ENCODE data around the gene NGFR.

The NGFR gene, protein sequence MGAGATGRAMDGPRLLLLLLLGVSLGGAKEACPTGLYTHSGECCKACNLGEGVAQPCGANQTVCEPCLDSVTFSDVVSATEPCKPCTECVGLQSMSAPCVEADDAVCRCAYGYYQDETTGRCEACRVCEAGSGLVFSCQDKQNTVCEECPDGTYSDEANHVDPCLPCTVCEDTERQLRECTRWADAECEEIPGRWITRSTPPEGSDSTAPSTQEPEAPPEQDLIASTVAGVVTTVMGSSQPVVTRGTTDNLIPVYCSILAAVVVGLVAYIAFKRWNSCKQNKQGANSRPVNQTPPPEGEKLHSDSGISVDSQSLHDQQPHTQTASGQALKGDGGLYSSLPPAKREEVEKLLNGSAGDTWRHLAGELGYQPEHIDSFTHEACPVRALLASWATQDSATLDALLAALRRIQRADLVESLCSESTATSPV

DNA sequence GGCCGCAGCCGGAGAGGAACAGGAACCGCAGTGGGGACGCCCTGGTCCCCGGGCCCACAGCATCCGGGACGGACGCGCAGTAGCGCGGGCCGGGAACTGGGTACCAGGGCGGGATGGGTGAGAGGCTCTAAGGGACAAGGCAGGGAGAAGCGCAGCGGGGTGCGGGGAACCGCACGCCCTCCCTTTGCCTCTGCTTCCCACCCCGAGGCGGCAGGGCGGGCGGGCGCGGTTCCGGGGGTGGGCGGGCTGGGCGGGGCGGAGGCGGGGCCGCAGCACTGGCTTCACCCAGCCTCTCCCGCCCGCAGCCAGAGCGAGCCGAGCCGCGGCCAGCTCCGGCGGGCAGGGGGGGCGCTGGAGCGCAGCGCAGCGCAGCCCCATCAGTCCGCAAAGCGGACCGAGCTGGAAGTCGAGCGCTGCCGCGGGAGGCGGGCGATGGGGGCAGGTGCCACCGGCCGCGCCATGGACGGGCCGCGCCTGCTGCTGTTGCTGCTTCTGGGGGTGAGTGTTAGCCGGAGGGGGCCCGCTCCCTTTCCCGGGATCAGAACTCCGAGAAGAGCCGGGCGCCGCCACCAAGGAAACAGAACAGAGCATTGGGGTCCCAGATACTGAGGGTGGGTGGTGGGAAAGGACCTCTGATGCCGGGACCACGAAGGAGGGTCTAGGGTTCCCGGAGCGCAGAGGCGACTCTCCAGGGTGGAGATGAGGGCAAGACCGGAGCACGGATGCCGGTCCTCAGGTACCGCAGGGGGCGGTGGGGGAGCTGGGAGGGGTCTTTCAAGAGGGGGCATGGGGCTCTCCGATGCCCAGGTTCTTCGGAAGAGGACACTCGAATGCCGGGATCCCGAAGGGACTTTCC is at the start of gene NGFR:
TSS of gene NGFR (plus strand) at position 308 of the 856 bp plus-strand sequence. CDS start at position 433, 125 bp downstream.
- DNase-seq: peak; percentile 66

DNA sequence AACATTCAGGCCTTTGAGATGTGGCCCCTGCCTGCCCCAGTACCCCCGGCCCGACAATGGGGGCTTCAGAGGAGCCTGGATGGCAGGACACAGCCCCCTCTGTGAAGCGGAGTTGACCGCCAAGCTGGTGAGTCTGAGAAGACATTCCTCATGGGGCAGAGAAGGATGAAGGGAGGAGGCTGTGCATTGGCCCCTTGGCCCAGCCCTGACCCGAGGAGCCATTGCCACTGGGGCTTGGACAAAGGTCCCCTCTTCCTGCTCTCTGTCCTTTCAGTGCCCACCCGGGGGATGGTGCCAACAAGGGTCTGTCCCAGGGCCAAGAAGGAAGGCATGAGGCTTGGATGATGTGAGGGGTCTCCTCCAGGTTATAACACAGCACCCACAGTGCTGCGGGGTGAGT is 49.5 kb upstream of the NGFR start:
- no peak for DNase-seq

DNA sequence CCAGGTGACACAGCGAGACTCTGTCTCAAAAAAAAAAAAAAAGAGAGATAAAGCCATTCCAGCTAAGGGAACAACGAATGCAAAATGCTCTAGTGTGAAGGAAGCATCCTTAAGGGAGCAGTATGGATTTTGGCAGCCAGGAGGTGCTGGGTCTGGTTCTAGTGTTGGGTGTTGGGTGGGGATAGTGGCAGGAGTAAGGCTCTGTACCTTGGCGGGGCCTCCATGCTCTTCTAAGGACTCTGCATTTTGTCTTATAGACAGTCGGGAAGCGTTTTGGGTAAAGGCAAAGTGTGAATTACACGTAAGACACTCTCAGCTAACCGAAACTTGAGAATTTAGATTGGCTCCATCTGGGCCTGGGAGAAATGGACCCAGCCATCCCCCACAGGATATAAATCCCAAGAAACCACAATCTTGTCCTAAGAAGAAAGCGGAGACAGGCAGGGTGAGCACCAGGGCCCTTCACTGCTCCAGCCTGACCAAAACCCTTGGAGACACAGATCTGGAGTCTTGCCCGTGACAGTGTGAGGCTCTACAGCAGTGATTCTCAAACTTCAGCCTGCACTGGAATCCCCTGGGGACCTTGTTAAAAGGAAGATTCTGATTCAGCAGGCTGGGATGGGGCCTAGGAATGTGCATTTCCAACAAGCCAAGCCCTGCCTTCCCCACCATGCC is 47.3 kb upstream of the NGFR start:
- DNase-seq: no peak

DNA sequence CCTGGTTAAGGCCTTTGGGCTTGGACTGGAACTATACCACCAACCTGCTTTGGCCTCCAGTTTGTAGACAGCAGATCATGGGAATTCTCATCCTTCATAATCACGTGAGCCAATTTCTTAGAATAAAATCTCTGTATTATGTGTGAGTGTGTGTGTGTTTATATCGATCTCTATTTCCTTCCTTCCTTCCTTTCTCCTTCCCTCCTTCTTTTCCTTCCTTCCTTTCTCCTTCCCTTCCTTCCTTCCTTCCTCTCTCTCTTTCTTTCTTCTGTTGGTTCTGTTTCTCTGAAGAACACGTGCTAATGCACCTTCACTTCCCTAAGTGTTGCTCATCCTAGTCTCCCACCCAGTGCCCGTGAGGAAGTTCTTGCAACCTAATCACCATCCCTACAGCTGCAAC is 44.9 kb upstream of the NGFR start:
- no peak for DNase-seq

DNA sequence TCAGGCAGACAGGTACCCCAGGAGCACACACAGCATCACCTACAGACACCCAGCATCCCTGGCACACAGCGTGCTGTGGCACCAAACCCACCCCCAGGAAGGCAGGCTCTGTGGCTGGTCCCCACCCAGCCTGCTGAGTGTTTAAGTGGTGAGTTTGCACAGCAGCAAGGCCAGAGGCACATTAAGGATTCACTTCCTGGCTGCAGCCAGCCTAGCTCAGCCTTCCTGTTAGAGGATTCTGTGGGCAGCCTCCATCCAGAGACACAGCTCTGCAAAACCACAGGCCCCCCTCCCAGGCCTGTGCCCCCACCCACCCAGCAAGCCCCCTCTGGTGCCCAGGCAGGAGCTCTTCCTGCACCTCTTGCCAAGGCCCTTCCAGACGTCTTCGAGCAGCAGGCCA is 44.4 kb upstream of the NGFR start:
- DNase-seq: no peak

DNA sequence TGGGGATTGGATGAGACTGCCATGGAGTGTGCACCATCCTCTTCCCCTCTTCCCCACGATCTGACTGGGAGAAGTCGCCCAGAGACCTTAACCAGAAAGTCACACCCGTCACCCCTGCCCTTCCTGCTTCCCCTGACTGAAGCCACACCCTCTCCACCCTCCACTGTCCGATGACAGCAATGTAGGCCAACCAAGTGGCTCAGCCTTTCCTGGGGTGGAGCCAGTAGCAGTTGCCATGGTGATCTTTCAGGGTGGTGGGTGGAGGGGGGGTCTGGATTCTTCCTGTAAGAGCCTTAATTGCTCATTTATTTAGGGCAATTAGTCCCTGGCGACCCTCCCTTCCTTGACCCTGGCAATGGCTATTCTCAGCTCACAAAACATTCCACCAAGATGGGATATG is 42.9 kb upstream of the NGFR start:
- DNase-seq: no peak

DNA sequence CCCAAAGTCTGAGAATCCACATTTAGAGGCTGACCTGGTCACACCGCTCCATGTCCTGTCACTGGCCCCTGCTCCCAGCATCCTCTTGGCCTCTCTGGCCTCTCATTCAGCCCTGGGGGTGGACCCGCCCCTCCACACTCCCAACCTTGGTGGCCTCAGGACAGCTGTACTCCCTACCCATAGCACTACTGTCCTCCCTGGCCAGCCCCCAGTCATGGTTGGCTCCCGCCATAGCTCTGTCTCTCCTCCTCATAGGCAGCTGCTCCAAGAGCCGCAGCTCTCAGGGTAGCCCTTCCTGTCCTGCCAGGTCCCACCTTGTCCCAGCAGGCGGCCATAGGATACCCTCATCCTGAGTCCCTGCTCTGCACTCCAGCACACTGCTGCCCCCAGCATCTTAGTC is 42.4 kb upstream of the NGFR start:
- no peak for DNase-seq

DNA sequence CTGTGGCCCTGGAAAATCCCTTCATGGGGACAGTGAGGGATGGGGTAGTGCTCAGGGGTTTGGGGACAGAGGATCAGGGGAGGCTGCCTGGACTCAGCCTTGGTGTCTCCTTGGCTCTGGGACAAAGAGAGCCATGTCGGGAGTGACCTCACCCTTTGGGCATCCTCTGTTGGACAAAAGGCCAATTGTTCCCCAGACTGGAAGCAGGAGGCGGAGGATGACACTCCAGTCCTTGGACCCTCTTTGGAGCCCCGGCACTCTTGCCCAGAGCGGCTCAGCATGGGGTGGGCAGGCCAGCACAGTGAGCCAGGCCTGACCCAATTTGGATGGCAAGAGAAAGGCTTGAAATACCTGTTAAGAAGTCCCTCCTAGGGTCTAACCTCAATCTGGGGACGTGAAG is 41.0 kb upstream of the NGFR start:
- no peak for DNase-seq

DNA sequence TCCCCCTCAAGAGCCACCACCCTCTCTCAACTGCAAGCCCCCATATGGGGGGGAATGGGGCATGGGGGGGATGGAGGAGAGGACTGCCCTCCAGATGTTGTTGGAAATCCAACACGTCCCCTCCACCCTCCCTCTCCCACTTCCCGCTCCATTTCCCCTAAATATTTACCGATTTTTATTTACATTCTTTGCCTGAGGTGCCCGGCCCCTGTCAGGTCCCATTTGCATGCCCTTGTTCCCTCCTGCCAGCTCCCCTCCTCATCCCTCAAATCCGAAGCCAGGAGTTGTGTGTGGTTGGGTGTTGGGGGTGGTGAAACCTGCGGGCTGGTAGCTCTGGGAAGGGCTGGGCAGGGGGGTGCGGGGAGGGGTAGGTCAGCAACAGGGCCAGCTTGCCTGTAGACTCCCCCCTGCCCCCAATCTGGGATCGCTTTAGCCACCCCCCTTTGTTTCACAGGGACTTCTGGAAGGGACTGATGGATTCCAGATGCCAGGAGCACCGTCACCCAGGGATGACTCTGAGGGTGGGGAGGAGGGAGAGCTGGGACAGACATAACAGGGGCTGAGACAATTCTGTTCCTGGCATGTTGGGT is 39.7 kb upstream of the NGFR start:
- DNase-seq: no peak

DNA sequence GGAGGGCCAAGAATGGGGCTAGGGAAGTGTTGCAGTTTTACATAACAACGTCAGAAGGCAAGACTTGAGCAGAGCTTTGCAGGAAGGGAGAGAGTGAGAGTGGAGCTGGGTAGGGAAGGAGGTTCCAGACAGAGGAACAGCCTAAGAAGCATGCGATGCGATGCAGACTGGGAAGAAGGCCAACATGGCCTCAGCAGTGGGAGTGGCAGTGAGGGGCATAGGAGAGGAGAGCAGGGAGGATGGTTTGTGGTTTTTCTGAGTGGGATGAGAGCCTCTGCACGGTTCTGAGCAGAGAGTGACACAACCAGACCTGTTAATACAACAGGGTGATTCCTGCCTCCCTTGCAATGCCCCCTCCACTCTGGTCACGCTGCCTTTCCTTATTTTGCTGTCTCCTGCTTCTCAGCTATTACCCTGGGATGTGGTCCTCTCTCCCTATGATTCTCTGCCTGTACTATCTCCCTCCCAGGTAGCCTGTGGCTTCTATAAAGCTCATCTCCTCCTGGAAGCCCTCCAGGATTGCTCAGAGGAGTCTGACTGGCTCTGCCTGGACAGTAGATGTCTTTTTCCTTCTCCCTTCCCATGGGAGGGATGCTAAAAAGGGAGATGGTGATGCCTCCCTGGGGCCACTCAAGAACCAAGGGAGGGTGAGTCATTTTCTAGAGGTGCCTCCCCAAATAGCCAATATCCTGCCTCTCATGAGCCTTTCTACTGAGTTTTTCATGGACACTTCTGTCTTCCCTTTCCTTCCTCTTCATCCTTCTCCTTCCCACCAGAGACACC is 38.7 kb upstream of the NGFR start:
- peak; percentile 33 for DNase-seq

DNA sequence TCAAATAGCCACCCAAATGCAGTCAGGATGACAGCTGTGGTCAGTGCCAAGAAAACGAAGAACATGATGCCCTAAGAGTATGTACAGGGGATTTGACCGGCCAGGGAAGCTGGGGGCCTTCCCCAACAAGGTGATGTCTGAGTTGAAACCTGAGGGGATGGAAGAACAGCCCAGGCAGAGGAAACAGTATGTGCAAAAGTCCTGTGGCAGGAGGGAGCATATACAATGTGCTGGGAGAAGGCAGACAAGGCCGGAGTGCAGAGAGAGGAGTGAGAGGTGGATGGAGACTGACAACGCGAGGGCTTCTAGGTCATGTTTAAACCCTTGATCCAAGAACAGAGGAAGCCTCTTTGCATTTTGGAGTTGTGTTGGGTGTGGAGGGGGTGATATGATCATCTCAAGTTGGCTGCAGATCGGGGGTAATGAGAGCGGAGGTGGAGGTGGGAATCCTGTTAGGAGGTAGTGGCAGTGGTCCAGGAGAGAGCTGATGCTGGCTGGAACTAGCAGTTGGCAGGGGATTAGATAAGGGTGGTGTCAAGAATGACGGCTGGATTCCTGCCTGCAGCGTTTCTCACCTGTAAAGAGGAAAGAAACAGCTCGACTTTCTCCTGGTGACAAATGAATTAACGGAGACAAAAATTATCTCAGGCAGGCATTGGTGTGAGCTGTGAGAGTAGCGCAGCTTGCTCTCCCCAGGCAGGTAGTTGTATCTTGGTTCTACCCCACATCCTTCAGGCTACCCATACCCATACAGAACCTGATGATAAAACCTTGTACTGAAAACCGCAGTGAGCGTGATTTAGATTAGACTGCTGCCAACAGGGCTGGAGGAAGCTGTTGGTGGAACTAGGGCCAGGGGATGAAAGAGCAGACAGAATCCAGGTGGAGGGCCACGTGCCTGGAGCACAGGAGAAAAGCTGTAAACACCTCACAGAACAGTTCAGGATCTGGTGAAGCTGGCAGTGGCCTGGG is 37.2 kb upstream of the NGFR start:
- DNase-seq: no peak

DNA sequence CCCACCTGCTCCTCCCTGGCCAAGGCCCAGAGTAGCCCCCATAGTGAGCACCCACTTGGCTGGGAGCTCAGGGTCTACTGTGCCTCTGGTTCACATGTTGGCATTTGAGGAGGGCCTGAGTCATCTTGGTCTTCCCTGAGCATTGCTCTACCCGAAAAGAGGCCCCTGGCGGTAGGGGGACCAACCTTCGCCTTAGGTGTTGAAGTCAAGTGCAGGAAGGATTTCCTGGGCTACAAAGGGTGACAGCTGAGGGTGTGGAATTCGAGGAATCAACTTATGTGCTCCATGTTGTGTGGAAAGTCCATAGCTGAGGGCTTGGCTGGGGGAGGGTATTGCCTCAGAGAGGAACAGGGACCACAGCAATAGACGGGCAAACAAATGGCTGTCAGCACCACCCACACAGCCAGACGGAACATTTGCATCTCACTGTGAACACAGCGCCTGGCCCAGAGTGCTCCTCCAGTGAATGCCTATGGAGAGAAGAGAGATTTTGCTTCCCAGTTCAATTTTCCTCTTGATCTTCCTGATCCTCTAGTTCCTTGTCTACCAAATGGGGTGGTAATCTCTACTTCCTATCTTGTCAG is 35.6 kb upstream of the NGFR start:
- no peak for DNase-seq

DNA sequence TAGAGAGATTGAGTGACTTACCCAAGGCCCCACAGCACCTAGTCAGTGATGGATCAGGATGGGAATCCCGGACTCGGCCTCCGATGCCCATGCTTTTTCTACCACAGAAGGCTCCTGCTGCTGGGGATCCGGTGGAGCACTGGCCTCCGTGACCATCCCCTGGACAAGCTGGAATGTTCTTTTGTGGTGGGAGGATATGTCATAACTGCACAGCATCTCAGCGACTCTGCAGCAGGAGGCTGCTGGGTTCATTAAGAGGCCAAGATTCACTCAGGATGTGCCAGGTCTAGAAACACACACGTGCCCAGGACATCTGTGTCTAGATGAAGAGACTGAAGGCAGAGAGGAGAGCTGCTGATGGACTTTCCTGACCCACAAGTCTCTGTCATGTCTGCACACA is 34.7 kb upstream of the NGFR start:
- no peak for DNase-seq

DNA sequence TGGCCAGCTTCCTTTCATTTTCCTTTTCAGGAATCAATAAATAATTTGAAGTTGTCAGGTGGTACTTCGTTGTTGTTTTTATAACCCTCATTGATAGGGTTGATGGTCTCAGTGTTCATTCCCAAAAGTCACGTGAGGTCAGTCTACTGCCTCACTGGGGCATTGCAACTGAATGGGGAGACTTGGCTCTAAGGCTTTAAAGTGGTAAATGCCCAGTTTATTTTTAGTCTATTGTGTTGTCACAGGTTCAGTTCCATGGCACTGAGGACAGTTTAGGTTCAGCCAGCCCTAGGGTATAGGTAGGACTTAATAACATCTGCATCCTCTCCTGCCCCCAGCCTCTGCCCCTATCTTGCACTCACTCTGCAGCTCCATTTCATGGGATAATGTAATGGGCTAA is 33.5 kb upstream of the NGFR start:
- no peak for DNase-seq

DNA sequence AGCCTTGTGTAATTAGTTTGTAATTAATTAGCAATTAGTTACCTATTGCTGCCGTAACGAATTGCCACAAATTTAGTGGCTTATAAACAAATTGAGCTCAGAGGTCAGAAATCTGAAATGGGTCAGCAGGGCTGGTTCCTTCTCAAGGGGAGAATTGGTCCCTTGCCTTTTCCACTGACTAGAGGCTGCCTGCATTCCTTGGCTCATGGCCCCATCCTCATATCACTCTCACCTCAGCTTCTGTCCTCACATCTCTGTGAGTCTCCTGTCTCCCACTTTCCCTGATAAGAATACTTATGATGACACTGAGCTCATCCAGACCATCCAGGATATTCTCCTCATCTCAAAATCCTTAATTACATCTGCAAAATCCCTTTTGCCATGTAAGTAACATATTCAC is 31.0 kb upstream of the NGFR start:
- DNase-seq: no peak

DNA sequence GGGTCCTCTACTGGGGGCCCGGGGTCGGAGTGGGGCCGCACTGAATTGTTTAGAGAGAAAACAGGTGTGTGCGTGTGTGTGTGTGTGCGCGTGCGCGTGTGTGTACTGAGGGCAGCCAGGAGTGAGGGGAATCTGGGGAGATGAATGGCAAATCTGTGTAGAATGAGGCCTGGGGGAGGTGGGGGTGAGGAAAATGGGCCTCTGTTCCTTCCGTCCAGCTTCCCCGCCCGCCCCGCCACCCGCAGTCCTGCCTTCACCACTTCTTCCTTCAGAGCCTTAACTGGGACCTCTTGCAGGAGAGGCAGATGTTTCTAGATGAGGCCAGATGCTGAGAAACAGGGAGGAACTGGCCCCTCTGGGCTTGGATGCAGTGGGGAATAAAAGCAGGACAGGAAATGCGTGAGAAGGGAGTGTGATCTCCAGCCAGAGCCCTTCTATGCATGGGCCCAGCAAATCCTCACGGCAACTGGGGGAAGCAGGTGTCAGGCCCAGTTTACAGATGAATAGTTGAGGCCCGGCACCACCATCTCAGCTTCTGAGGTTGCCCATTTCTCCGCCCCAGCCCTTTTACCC is 29.7 kb upstream of the NGFR start:
- DNase-seq: no peak

DNA sequence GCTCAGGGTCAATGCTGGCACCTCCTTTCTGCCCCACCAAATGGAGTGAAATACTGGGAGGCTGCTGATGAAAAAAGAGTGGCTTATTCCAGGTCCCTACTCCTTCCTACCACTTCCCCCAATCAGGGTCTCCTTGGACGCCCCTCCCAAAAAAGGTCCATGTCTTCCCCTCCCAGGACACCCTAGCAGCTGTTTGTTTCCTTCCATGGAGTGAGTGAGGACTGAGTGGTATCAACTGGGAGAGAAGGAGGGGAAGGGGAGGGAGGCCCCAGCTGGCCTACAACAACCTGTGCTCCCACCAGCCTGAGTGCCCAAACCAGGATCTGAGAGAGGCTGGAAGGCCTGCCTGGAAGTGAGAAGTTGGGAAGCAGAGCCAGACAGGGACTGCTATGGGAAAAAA is 28.7 kb upstream of the NGFR start:
- no peak for DNase-seq

DNA sequence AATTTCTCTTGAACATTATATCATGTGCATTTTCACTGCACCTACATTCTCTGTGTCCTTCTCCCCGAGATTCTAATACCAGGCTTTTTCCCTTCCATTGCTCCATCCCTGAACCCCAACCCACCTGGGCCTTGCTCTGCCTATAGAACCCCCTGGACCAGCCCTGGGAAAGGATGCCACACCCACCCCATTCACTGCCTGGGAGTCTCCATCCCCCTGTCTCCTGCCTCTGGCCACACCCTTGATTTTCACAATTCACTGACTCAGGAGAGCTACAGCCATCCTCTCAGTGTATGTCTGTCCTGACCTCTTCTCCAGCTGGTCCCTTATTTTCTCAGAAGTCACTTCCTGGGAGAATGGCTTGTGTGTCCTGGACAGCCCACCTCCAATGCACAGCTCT is 27.9 kb upstream of the NGFR start:
- DNase-seq: no peak

DNA sequence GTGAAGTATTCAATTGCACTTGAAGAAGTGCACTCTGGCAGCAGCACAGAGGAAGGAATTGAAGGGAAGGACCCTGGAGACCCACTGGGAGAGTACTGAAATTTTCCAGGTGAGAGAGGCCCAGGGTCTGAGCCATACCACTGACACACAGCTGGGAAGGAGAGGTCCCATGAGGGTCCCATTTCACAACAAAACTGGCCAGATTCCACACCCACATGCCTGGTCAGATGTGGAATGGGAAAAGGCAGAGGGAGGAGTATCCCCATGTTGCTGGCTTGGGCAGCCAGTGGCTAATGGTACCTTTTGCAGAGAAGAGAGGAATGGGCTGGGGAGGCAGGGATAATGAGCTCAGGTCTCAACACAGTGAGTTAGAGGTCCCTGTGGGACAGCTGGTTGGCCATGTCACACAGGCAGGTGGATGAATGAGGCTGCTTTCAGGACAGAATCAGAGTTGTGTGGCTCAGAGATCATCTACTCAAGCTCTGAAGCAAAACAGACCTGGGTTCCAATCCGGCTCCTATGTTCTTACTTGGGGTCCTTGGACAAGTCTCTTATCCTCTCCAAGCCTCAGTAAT is 26.2 kb upstream of the NGFR start:
- no peak for DNase-seq

Data from hematopoietic multipotent progenitor cell treated with erythropoietin and hydrocortisone succinate and interleukin-3 and kit ligand, for 6 days (in vitro differentiated cells).